GM18909 (cell line): Measurements from ENCODE around the gene HS6ST2.

Experiments
- ATAC-seq: cut with Tn5 transposase; IDR thresholded peaks from one replicate; pipeline ENCODE4 v1.9.1; 2021; ENCODE audit warnings: mild to moderate bottlenecking; ENCODE audit not compliant: unreplicated experiment, poor library complexity

Gene HS6ST2

DNA sequence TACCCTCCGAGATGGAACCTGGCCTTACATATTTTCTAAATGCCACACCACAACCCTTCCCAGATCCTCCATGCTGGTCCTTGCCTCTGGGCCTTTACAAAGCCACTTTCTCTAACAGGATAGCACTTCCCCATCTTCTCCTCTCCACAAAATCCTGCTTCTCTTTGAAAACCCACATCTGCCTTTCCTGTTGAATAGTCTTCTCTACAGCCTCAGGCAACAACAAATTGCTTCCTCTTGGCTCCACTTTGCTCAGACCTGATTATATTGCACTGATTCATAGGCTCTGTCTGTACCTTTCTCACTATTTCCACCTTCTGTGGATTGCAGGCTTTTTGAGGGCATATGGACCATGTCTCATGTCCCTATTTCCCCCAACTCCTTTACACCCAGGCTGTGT, 265.9 kb downstream of the HS6ST2 start:
- no peak for ATAC-seq

- no peak for ATAC-seq
These were observed 266.4 kb downstream of the HS6ST2 start for GRCh38 chrX:132692066-132692465.

DNA sequence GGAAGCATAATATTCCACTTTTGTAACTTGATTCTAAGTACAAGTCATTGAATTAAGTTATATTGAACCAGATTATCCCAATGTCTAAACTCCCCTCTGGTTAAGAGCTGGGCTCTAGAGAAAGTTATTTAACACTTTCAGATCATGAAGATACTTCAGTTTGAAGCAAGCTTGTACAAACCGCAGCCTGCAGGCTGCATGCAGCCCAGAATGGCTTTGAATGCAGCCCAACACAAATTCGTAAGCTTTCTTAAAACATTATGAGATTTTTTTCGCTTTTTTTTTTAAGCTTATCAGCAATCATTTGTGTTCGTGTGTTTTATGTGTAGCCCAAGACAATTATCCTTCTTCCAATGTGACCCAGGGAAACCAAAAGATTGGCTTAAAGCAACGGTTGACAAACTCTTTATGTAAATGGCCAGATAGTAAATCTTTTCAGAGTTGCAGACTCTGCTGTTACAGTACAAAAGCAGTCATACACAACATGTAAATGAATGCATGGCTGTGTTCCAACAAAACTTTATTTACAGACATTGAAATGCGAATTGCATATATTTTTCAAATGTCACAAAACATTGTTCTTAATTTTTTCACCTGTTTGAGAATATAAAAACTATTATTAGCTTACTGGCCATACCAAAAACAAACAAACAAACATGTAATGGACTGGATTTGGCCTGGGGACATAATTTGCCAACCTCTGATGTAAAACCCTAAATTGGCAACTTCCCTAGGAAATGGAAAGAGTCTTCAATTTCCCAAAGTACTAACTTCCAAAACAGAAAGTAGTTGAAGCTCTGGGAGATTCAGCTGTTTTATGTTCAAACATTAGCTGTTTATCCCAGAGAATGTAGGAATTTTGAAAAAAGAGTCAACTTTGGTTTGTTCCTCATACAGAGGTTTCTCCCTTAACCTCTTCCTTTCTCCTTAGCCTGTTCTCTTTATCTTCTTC, 268.5 kb downstream of the HS6ST2 start:
- no peak for ATAC-seq

DNA sequence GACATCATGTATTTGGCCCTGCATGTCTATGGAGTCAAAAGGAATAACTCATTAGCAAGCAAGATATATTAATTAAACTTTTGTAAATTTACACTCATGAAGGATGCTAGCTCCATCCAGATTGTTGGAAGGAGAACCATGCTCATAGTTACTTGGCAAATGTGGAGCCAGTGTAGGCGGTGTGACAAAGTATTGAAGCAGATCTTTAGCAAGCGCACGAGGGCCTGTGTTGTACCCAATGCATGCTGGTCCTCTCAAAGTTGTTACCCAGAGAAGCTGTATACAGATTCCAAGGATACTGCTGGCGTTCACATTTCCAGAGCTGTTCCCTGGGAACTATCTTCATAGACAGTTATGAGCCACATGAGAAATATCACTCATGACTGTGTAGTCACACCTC, 273.2 kb downstream of the HS6ST2 start:
- no peak for ATAC-seq

DNA sequence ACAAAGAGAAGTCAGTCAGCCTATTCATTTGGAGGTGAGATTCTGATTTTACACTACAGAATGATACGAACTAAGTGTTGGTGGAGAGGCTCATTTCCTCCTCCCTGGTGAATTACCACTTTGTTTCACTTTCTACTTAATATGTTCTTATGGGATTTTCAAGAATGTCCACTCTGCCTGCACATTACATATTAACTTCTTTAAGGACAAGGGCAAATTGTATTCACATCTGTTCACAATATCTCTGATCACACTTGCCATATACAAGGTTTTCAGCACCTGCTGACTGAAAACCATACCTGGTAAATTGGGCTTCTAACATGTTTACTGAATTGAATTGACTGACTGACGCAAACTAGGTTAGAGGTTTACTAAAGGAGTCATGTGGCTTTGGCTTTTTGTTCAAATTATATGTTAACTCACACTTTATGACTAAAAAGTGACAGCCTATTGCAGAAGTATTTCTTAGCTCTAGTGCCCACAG, 281.2 kb downstream of the HS6ST2 start:
- ATAC-seq: peak; percentile 67

- ATAC-seq: no peak
These were observed 281.8 kb downstream of the HS6ST2 start for GRCh38 chrX:132676561-132677186.

GRCh38 chrX:132676102-132676501, 282.3 kb downstream of the HS6ST2 start:
- no peak for ATAC-seq

DNA sequence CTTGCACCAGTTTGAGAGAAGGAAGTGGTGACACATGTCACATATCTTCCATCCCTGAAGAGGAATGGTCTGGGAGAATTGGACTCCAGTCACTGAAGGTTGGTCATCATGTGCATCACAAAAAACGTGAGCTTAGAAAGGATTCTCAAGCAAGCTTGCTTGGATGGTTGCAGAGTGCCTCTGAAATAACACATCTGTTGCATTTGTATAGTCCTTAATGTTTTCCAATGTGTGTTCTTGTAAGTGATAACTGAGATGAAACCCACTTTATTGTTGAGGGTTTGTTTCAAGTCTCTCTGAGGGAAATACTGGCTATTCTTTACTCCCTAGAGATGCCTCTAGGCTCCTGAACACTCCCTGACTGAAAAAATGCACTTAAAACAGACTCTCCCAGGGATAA, 285.1 kb downstream of the HS6ST2 start:
- no peak for ATAC-seq

- ATAC-seq: no peak
These were observed 287.2 kb downstream of the HS6ST2 start for GRCh38 chrX:132671229-132671641.

- ATAC-seq: no peak
These were observed 289.3 kb downstream of the HS6ST2 start for GRCh38 chrX:132669142-132669541.

- no peak for ATAC-seq
These were observed 290.3 kb downstream of the HS6ST2 start for GRCh38 chrX:132668178-132668577.

GRCh38 chrX:132665676-132666075, 292.8 kb downstream of the HS6ST2 start:
- no peak for ATAC-seq

- ATAC-seq: no peak
These were observed 294.2 kb downstream of the HS6ST2 start for GRCh38 chrX:132664273-132664672.

DNA sequence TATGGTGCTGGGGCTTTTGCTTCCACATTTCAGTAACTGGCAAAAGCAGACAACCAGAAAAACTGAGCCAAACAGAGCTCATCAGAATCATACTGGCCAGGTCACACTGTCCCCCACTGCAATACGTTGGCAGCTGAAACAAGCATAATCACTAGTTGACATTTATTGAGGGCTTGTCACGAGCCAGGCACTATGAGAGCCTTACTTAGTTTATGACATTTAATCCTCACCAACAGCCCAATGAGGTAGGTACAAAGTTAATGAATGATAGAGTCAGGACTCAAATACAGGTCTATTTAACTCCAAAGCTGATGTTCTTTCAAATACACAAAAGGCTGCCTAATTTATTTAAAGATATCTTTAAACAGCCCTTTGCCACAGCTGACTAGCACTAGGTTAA, 295.6 kb downstream of the HS6ST2 start:
- no peak for ATAC-seq

- ATAC-seq: no peak
These were observed 300.6 kb downstream of the HS6ST2 start for GRCh38 chrX:132657876-132658275.

- ATAC-seq: no peak
These were observed 305.6 kb downstream of the HS6ST2 start for GRCh38 chrX:132652871-132653270.

- ATAC-seq: no peak
These were observed 306.9 kb downstream of the HS6ST2 start for GRCh38 chrX:132651421-132652086.

- no peak for ATAC-seq
These were observed 309.5 kb downstream of the HS6ST2 start for GRCh38 chrX:132648895-132649294.

DNA sequence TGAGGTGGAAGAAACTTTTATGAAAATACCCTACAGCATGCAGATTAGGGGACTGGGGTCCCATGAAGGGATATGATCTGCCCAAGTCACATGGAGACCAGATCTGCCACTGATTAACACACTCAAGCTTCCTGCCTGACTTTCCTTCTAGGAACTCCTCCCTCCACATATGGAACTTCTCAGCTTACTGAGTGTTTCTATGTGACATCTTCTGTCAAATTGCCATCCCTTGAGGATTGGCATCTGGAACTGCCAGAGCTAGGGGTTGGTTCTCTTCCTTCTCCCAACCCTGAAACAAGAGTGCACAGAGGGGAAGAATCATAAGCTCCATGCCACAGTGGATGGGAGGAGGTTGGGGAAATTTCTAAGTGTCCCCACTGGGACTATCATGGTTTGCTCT, 319.0 kb downstream of the HS6ST2 start:
- ATAC-seq: no peak

DNA sequence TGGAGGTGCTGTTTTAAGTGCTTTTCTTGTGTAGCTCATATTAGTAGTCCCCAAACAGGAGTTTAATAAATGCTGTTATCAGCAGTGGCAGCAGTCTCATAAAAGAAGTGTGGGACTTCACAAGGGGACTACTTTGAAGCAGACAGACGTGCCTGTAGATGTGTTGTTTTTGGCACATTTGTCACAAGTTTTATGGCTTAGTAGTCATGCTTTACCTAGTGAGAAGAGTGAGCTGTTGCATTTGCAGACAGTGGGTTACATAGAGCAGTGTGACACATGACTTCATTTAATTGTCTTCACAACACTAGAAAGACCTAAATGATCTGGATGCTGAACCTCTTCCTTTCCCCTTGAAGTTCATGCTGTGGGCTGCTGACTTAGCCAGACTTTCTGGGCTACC, 320.1 kb downstream of the HS6ST2 start:
- ATAC-seq: no peak

GRCh38 chrX:132636080-132636479, 322.3 kb downstream of the HS6ST2 start:
- ATAC-seq: no peak
